ENCODE results near the gene CALHM5. TPM values are rescaled to one million over a fixed set of nuclear protein-coding genes. Genes with fewer than 3 reads are reported as not detected.

The CALHM5 gene
- total RNA-seq, 3 donors from 2014 or later: 0.73 to 2.4 (median 1.6) TPM

DNA sequence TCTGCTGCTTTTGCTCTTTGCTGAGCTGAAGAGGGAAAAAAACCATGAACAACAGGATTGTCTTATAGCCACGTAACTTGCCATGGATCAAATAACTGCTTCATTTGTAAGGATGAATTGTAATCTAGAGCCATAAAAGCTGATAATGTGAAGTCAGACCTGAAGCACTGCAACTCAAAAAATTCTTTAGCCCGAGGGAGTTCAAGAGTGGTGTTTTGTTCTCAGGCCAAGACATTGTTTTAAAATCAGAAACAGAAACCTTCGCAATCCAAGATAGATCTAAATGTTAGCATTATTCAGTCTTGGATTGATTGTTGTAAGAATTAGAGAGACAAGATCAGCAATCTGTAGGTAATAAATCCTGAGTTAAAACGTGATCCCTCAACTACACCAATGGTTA, 34.2 kb downstream of the CALHM5 start, which contains the start of gene TRAPPC3L:
TSS of gene TRAPPC3L (minus strand) at position 34 of the 400 bp plus-strand sequence. CDS start 170 bp downstream, outside the sequence.
- Histone ChIP-seq H3K27me3 (no peaks in the 10 kb centered on the region), H3K4me1 (no peaks in the 10 kb centered on the region), H3K4me3 (no peak within 1 kb of the TSS), H3K27ac (no peak within 1 kb of the TSS), H3K36me3 (no peaks in the 10 kb centered on the region), H3K9me3 (no peaks in the 10 kb centered on the region)
- TF ChIP-seq POLR2AphosphoS5 (IDR thresholded peaks at IDR 0.05): no peak
- TF ChIP-seq, protein P1, sequence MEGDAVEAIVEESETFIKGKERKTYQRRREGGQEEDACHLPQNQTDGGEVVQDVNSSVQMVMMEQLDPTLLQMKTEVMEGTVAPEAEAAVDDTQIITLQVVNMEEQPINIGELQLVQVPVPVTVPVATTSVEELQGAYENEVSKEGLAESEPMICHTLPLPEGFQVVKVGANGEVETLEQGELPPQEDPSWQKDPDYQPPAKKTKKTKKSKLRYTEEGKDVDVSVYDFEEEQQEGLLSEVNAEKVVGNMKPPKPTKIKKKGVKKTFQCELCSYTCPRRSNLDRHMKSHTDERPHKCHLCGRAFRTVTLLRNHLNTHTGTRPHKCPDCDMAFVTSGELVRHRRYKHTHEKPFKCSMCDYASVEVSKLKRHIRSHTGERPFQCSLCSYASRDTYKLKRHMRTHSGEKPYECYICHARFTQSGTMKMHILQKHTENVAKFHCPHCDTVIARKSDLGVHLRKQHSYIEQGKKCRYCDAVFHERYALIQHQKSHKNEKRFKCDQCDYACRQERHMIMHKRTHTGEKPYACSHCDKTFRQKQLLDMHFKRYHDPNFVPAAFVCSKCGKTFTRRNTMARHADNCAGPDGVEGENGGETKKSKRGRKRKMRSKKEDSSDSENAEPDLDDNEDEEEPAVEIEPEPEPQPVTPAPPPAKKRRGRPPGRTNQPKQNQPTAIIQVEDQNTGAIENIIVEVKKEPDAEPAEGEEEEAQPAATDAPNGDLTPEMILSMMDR (IDR thresholded peaks at IDR 0.05): no peak
- TF ChIP-seq POLR2A (IDR thresholded peaks at IDR 0.05): no peak
- intact Hi-C loops (cut with DNase I; ENCODE audit: low total_unique reads): no loop called here
- no peak for DNase-seq (ENCODE audit: low spot score in 2 of 2)

DNA sequence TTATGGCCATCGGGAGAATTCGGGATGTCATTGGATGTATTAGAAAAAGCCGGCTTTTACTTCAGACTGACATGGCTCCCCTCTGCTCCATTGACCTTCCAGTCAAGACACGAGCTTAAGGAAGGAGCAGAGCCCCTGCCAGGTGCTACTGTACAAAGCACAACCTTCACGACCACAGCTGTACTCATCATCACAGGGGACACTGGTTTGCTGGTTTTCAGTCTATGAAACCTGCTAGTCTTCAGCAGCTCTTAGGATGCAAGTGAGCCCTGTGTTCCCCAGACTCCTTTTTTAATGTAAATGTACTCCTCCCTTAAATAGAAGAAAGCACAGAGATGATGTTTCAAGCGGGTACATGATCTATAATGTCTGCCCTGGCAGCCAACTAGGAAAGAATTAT, 35.9 kb downstream of the CALHM5 start:
- Histone ChIP-seq H3K36me3 (no peaks in the 10 kb centered on the region), H3K4me3 (no peak overlapping the region), H3K27me3 (no peaks in the 10 kb centered on the region), H3K27ac (no peak overlapping the region), H3K4me1 (no peaks in the 10 kb centered on the region), H3K9me3 (no peaks in the 10 kb centered on the region)
- no peak for TF ChIP-seq POLR2AphosphoS5 (IDR thresholded peaks at IDR 0.05)
- TF ChIP-seq, protein P1 (IDR thresholded peaks at IDR 0.05): no peak
- intact Hi-C loops (cut with DNase I; ENCODE audit: low total_unique reads): no loop called here
- no peak for DNase-seq (ENCODE audit: low spot score in 2 of 2)

DNA sequence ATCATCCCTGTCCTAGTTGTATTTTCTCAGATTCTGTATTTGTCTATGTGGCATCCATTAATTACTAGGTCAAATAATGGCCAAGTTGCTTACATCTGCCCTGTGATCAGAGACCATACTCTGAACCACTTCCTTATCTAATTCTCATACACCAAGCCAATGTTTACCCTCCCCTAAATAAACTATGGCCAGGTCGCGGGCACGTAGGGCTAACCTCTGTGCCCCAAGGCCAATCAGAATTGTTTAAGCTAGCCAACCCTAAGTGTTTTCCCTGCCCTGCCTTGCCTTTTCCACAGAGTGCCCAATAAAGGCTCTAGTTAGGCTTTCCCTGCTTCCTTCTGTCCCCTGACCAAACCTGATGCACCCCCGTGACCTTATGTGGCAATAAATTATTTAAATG, 39.4 kb downstream of the CALHM5 start:
- Histone ChIP-seq H3K4me1 (no peaks in the 10 kb centered on the region), H3K27me3 (no peaks in the 10 kb centered on the region), H3K36me3 (no peaks in the 10 kb centered on the region), H3K4me3 (no peak overlapping the region), H3K27ac (no peak overlapping the region), H3K9me3 (no peaks in the 10 kb centered on the region)
- intact Hi-C loops (cut with DNase I; ENCODE audit: low total_unique reads): no loop called here
- TF ChIP-seq, protein P1 (IDR thresholded peaks at IDR 0.05): no peak
- TF ChIP-seq POLR2AphosphoS5 (IDR thresholded peaks at IDR 0.05): no peak
- no peak for DNase-seq (ENCODE audit: low spot score in 2 of 2)

DNA sequence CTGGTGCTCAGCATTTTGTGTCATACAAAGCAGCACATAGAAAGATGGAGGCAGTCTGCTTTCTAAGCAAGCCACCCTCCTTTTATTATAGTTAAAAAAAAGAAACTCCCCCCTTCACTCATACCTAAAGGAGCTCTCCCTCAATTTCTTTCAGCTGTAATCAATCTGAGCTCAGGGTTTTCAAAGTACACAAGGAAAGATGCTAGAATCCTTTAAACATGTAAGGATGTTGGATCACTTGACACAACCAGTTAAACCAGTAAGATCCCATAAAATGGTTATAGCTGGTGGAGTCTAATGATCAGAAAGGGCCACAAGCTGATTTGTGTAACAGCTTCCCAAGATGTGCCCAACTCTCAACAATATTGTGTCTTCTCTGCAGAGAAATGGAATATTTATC, 42.0 kb downstream of the CALHM5 start, which contains the start of gene CALHM4:
TSS of gene CALHM4 (plus strand) at position 301 of the 400 bp plus-strand sequence. CDS start at position 344, 43 bp downstream.
- TF ChIP-seq, protein P1 (IDR thresholded peaks at IDR 0.05): no peak
- TF ChIP-seq POLR2AphosphoS5 (IDR thresholded peaks at IDR 0.05) (no peak), POLR2A (IDR thresholded peaks at IDR 0.05) (no peak)
- DNase-seq (ENCODE audit: low spot score in 2 of 2): no peak
- Histone ChIP-seq H3K27me3 (no peaks in the 10 kb centered on the region), H3K4me3 (no peak within 1 kb of the TSS), H3K9me3 (no peaks in the 10 kb centered on the region), H3K36me3 (no peaks in the 10 kb centered on the region), H3K4me1 (no peaks in the 10 kb centered on the region), H3K27ac (no peak within 1 kb of the TSS)
- intact Hi-C loops (cut with DNase I; ENCODE audit: low total_unique reads): no loop called here

DNA sequence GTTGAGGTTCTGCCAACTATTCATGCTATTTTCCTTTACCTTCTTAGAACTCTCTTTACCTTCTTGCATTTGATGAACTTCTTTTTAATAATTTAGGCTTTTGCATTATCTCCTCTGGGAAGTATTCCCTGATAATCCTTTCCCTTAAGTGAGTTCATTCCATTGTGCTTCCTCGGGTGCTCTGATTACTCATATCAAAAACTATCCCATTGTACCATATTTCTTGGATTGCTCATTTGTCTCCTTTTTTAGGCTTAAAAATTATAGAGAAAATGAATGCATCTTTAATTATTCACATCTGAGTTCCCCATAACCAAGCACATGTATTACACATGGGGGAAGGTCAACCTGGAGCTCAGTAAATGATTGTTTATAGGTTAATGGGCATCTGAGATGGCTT, 44.6 kb downstream of the CALHM5 start:
- no peak for DNase-seq (ENCODE audit: low spot score in 2 of 2)
- Histone ChIP-seq H3K27me3 (no peaks in the 10 kb centered on the region), H3K4me3 (no peak overlapping the region), H3K27ac (no peak overlapping the region), H3K4me1 (no peaks in the 10 kb centered on the region), H3K36me3 (no peaks in the 10 kb centered on the region), H3K9me3 (no peaks in the 10 kb centered on the region)
- intact Hi-C loops (cut with DNase I; ENCODE audit: low total_unique reads): no loop called here
- TF ChIP-seq POLR2A (IDR thresholded peaks at IDR 0.05) (no peak), POLR2AphosphoS5 (IDR thresholded peaks at IDR 0.05) (no peak)
- TF ChIP-seq, protein P1 (IDR thresholded peaks at IDR 0.05): no peak
